H9 (cell line): ENCODE measurements around the gene COA6. TPM values are rescaled to one million over a fixed set of nuclear protein-coding genes. Genes with fewer than 3 reads are reported as not detected.

Experiments
- DNase-seq: peaks from one replicate; pipeline ENCODE4 v3.0.0-alpha.2; 2017
- H2AFZ ChIP-seq: one replicate; pipeline ENCODE4 v1.6.1; 2013; ENCODE audit warnings: mild to moderate bottlenecking, low read length, control low read depth, moderate library complexity
- H2AK5ac ChIP-seq: 2 replicates; pipeline ENCODE4 v1.6.1; 2013; ENCODE audit warnings: low read length, control low read depth, mixed read lengths; ENCODE audit not compliant: insufficient read length
- H2BK120ac ChIP-seq: one replicate; pipeline ENCODE4 v1.6.1; 2013; ENCODE audit warnings: low read depth, mild to moderate bottlenecking, low read length, control low read depth, inconsistent platforms; ENCODE audit not compliant: poor library complexity, severe bottlenecking
- H2BK12ac ChIP-seq: 2 replicates; pipeline ENCODE4 v1.6.1; 2013; ENCODE audit warnings: low read length, control low read depth, mixed read lengths, low read depth; ENCODE audit not compliant: insufficient read length
- H2BK15ac ChIP-seq: 2 replicates; pipeline ENCODE4 v1.6.1; 2013; ENCODE audit warnings: low read depth, low read length, control low read depth
- H2BK20ac ChIP-seq: one replicate; pipeline ENCODE4 v1.6.1; 2013; ENCODE audit warnings: low read depth, mild to moderate bottlenecking, low read length, control low read depth, inconsistent platforms; ENCODE audit not compliant: poor library complexity, severe bottlenecking
- H2BK5ac ChIP-seq: 2 replicates; pipeline ENCODE4 v1.6.1; 2013; ENCODE audit warnings: low read length, control low read depth, mixed read lengths; ENCODE audit not compliant: insufficient read length
- H3K14ac ChIP-seq: 2 replicates; pipeline ENCODE4 v1.6.1; 2013; ENCODE audit warnings: low read length, control low read depth; ENCODE audit not compliant: insufficient read depth
- H3K18ac ChIP-seq: 2 replicates; pipeline ENCODE4 v1.6.1; 2013; ENCODE audit warnings: low read depth, mild to moderate bottlenecking, mixed read lengths, low read length, control low read depth; ENCODE audit not compliant: insufficient read length
- H3K23ac ChIP-seq: 2 replicates; pipeline ENCODE4 v1.6.1; 2013; ENCODE audit warnings: low read length, control low read depth, mixed read lengths, low read depth; ENCODE audit not compliant: insufficient read length
- H3K23me2 ChIP-seq: 2 replicates; pipeline ENCODE4 v1.6.1; 2013; ENCODE audit warnings: low read depth, mild to moderate bottlenecking, mixed read lengths, low read length, control low read depth; ENCODE audit not compliant: insufficient read length, poor library complexity, severe bottlenecking
- H3K27ac ChIP-seq: 2 replicates; pipeline ENCODE4 v1.5.1; 2013; ENCODE audit warnings: low read length, control low read depth, mixed read lengths, low read depth; ENCODE audit not compliant: insufficient read length
- H3K27me3 ChIP-seq: 2 replicates; pipeline ENCODE4 v1.6.1; 2013; ENCODE audit warnings: low read length, control low read depth, inconsistent platforms; ENCODE audit not compliant: insufficient read depth
- H3K4ac ChIP-seq: 2 replicates; pipeline ENCODE4 v1.6.1; 2013; ENCODE audit warnings: low read depth, mild to moderate bottlenecking, control low read depth, inconsistent platforms, low read length, moderate library complexity
- H3K4me1 ChIP-seq: 2 replicates; pipeline ENCODE4 v1.6.1; 2013; ENCODE audit warnings: low read length, control low read depth, inconsistent platforms; ENCODE audit not compliant: insufficient read depth
- H3K4me2 ChIP-seq: 2 replicates; pipeline ENCODE4 v1.6.1; 2013; ENCODE audit warnings: low read length, control low read depth, mixed read lengths; ENCODE audit not compliant: insufficient read length, insufficient read depth
- H3K56ac ChIP-seq: 2 replicates; pipeline ENCODE4 v1.6.1; 2013; ENCODE audit warnings: low read depth, mild to moderate bottlenecking, mixed read lengths, low read length, control low read depth; ENCODE audit not compliant: insufficient read length
- H3K79me1 ChIP-seq: 2 replicates; pipeline ENCODE4 v1.6.1; 2013; ENCODE audit warnings: low read depth, mild to moderate bottlenecking, moderate library complexity, low read length, control low read depth, inconsistent platforms; ENCODE audit not compliant: insufficient read depth, poor library complexity, severe bottlenecking
- H3K79me2 ChIP-seq: 2 replicates; pipeline ENCODE4 v1.6.1; 2013; ENCODE audit warnings: low read length, control low read depth, inconsistent platforms; ENCODE audit not compliant: insufficient read depth
- H3K9ac ChIP-seq: 2 replicates; pipeline ENCODE4 v1.6.1; 2013; ENCODE audit warnings: low read length, control low read depth, mixed read lengths; ENCODE audit not compliant: insufficient read length; ENCODE audit errors: extremely low read depth
- H3K9me3 ChIP-seq: one replicate; pipeline ENCODE4 v1.6.1; 2013; ENCODE audit warnings: low read depth, low read length, inconsistent platforms; ENCODE audit not compliant: control insufficient read depth
- H3T11ph ChIP-seq: one replicate; pipeline ENCODE4 v1.6.1; 2013; ENCODE audit warnings: mild to moderate bottlenecking, low read length, control low read depth, inconsistent platforms
- H4K20me1 ChIP-seq: one replicate; pipeline ENCODE4 v1.6.1; 2013; ENCODE audit not compliant: control insufficient read depth, insufficient read length, insufficient read depth
- H4K5ac ChIP-seq: 2 replicates; pipeline ENCODE4 v1.6.1; 2013; ENCODE audit warnings: low read depth, mild to moderate bottlenecking, mixed read lengths, low read length, control low read depth; ENCODE audit not compliant: insufficient read length
- H4K8ac ChIP-seq: replicated peaks from 2 replicates; pipeline ENCODE4 v1.6.1; 2013; ENCODE audit warnings: low read length, control low read depth, mixed read lengths, low read depth; ENCODE audit not compliant: insufficient read length
- H4K91ac ChIP-seq: 2 replicates; pipeline ENCODE4 v1.6.1; 2013; ENCODE audit warnings: low read depth, mild to moderate bottlenecking, moderate library complexity, mixed read lengths, low read length, control low read depth; ENCODE audit not compliant: insufficient read length
- H3K27ac Mint-ChIP-seq, 3 experiments: 2 replicates in 2 of 3; 3 replicates in 1 of 3; pipeline ENCODE4 v1.8.0; 2020 to 2021; ENCODE audit warnings: mixed read lengths in 3 of 3, mild to moderate bottlenecking in 1 of 3, moderate library complexity in 1 of 3
- H3K27me3 Mint-ChIP-seq: 2 replicates; pipeline ENCODE4 v1.8.0; 2021; ENCODE audit warnings: low read depth, mild to moderate bottlenecking, moderate library complexity, mixed read lengths
- H3K36me3 Mint-ChIP-seq, 3 experiments: 2 replicates in 2 of 3; 3 replicates in 1 of 3; pipeline ENCODE4 v1.8.0; 2020 to 2021; ENCODE audit warnings: low read depth in 3 of 3, mixed read lengths in 3 of 3; ENCODE audit not compliant: insufficient read depth in 1 of 3
- H3K4me1 Mint-ChIP-seq, 2 experiments: 2 replicates each; pipeline ENCODE4 v1.8.0; 2020; ENCODE audit warnings: mixed read lengths in 2 of 2
- H3K4me3 Mint-ChIP-seq, 2 experiments: 2 replicates in 1 of 2; 3 replicates in 1 of 2; pipeline ENCODE4 v1.8.0; 2020 to 2021; ENCODE audit warnings: mild to moderate bottlenecking in 2 of 2, mixed read lengths in 2 of 2, moderate library complexity in 1 of 2
- H3K9me3 Mint-ChIP-seq, 2 experiments: 2 replicates in 1 of 2; 3 replicates in 1 of 2; pipeline ENCODE4 v1.8.0; 2020; ENCODE audit warnings: mild to moderate bottlenecking in 2 of 2, mixed read lengths in 2 of 2, moderate library complexity in 1 of 2
- CTCF ChIP-seq: fragments of 200-600 bp; sonication (generic); conservative IDR thresholded peaks from 3 replicates; pipeline ENCODE4 v1.8.0; 2021; ENCODE audit warnings: antibody characterized with exemption, mild to moderate bottlenecking
- WGBS: extraction: QIAGEN DNeasy Blood & Tissue Kit; methylation state at CpG from one replicate; pipeline ENCODE4 v1.1.7; 2013; ENCODE audit warnings: missing lambda C conversion rate, low lambda C conversion rate, mixed read lengths; ENCODE audit not compliant: insufficient read length; ENCODE audit errors: extremely low coverage; 5-methylcytosine and 5-hydroxymethylcytosine counted together
- total RNA-seq: library from RNA; stranded (reverse); gene quantifications from 2 replicates; pipeline ENCODE4 v1.2.1, GENCODE V29; 2021

COA6 gene
- total RNA-seq, 1 experiment from 2014 or later: 42.3 TPM

DNA sequence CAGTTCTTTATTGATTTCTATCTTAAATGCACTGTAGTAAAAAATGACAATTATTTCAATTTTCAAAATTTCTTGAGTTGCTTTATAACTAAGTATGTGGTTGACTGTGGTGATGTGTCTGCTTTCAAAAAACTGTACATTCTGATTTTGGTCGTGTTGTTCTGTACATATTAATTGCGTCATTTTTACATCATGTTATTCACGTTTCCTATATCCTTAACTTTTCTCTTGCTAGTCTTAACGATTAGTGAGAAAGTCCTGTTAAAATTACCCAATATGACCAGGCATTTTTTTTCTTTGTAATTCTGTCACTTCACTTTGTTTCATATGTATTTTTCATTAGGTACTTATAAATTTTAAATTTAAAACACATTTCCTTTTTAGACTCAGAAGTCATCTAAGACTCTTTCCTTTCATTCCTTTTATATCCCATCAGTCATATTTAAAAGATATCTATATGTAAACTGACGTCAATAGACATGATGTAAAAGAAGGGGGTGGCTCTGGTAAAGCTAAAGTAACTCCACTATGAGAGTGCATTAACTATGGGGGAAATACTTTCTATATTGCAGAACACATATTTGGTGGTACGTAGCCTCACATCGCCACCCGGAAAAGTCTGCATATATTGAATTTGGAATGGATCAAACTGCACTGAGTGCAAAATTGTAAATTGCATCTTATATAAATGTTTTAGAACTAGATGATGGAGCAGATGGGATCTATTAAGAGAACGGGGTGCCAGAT is 1.1 kb upstream of the COA6 start:
- Histone ChIP-seq H3K23ac (no peak overlapping the region), H3K4ac (no peak overlapping the region), H2AFZ (no peak overlapping the region), H4K8ac (no peak overlapping the region), H3T11ph (no peak overlapping the region), H2AK5ac (no peak overlapping the region), H3K23me2 (no peaks in the 10 kb centered on the region), H2BK120ac (no peak overlapping the region), H4K91ac (no peak overlapping the region), H2BK12ac (no peak overlapping the region), H2BK15ac (no peak overlapping the region), H3K56ac (no peak overlapping the region), H3K4me1 (peaks cover 3% of the 10 kb centered on the region; the same call in 1 of the 2 replicates), H3K18ac (no peak overlapping the region), H3K9me3 (no peaks in the 10 kb centered on the region), H3K79me1 (no peaks in the 10 kb centered on the region), H3K4me2 (peak overlapping the region; percentile 46), H4K20me1 (no peaks in the 10 kb centered on the region), H2BK5ac (no peak overlapping the region), H3K27ac (no peak overlapping the region), H3K79me2 (peaks cover 3% of the 10 kb centered on the region; the same call in 1 of the 2 replicates), H4K5ac (no peak overlapping the region), H3K9ac (peak overlapping the region; percentile 30), H2BK20ac (no peak overlapping the region), H3K14ac (no peak overlapping the region), H3K27me3 (no peaks in the 10 kb centered on the region)
- no peak for DNase-seq
- Mint-ChIP-seq H3K27me3 (peaks cover 22% of the 10 kb centered on the region), H3K27ac (no peak overlapping the region; a peak in 2 of 7 replicates), H3K36me3 (peaks cover 10 to 27% (median 21%) of the 10 kb centered on the region in 3 experiments), H3K4me1 (peaks cover 10 to 14% of the 10 kb centered on the region in 2 experiments), H3K4me3 (peak overlapping the region; percentile 95 to 98), H3K9me3 (no peaks in the 10 kb centered on the region)
- TF ChIP-seq CTCF: no peak
- WGBS: no CpG with 5 or more reads among the region's 9 CpGs
